T-helper 1 cell treated with Interleukin-12 subunit alpha and Interleukin-12 subunit beta and Interleukin-4 antibody, amounts not matched to agents 30 μg/mL and 1 μg/mL, for 36 hours (primary cell): ENCODE data around the gene SLC38A1.

ENCODE experiments used
- H3K27ac Mint-ChIP-seq: one replicate; pipeline ENCODE4 v1.8.0; 2021; ENCODE audit warnings: mild to moderate bottlenecking, mixed read lengths
- H3K27me3 Mint-ChIP-seq: one replicate; pipeline ENCODE4 v1.8.0; 2021; ENCODE audit warnings: low read depth, mixed read lengths
- H3K36me3 Mint-ChIP-seq: one replicate; pipeline ENCODE4 v1.8.0; 2021; ENCODE audit warnings: low read depth, mixed read lengths
- H3K4me1 Mint-ChIP-seq: one replicate; pipeline ENCODE4 v1.8.0; 2021; ENCODE audit warnings: low read depth, mixed read lengths
- H3K4me3 Mint-ChIP-seq: one replicate; pipeline ENCODE4 v1.8.0; 2021; ENCODE audit warnings: mild to moderate bottlenecking, moderate library complexity, mixed read lengths
- H3K9me3 Mint-ChIP-seq: one replicate; pipeline ENCODE4 v1.8.0; 2021; ENCODE audit warnings: mixed read lengths

Gene SLC38A1

GRCh38 chr12:46187023-46187422 is 81.8 kb downstream of the SLC38A1 start:
- H3K4me3 Mint-ChIP-seq: no peak overlapping the region
- peaks cover 9% of the 10 kb centered on the region for H3K9me3 Mint-ChIP-seq
- no peak overlapping the region for H3K27ac Mint-ChIP-seq
- H3K36me3 Mint-ChIP-seq: peaks cover 56% of the 10 kb centered on the region
- no peaks in the 10 kb centered on the region for H3K27me3 Mint-ChIP-seq
- peaks cover 2% of the 10 kb centered on the region for H3K4me1 Mint-ChIP-seq

- Mint-ChIP-seq H3K27ac (no peak overlapping the region), H3K4me1 (peaks cover 5% of the 10 kb centered on the region), H3K4me3 (no peak overlapping the region), H3K36me3 (peaks cover 55% of the 10 kb centered on the region), H3K9me3 (peaks cover under 1% of the 10 kb centered on the region), H3K27me3 (no peaks in the 10 kb centered on the region)
Measured at GRCh38 chr12:46186088-46186487, 82.8 kb downstream of the SLC38A1 start.

- Mint-ChIP-seq H3K4me1 (peaks cover 5% of the 10 kb centered on the region), H3K27me3 (no peaks in the 10 kb centered on the region), H3K27ac (no peak overlapping the region), H3K36me3 (peaks cover 51% of the 10 kb centered on the region), H3K4me3 (no peak overlapping the region), H3K9me3 (no peaks in the 10 kb centered on the region)
Measured at GRCh38 chr12:46185686-46186085, 83.2 kb downstream of the SLC38A1 start.

GRCh38 chr12:46184798-46185595 is 83.8 kb downstream of the SLC38A1 start:
- H3K27ac Mint-ChIP-seq: no peak overlapping the region
- peaks cover 47% of the 10 kb centered on the region for H3K36me3 Mint-ChIP-seq
- H3K4me1 Mint-ChIP-seq: peaks cover 8% of the 10 kb centered on the region
- no peaks in the 10 kb centered on the region for H3K27me3 Mint-ChIP-seq
- no peaks in the 10 kb centered on the region for H3K9me3 Mint-ChIP-seq
- no peak overlapping the region for H3K4me3 Mint-ChIP-seq

- Mint-ChIP-seq H3K4me3 (no peak overlapping the region), H3K36me3 (peaks cover 32% of the 10 kb centered on the region), H3K27me3 (no peaks in the 10 kb centered on the region), H3K27ac (no peak overlapping the region), H3K4me1 (peaks cover 17% of the 10 kb centered on the region), H3K9me3 (no peaks in the 10 kb centered on the region)
Measured at GRCh38 chr12:46183112-46183511, 85.7 kb downstream of the SLC38A1 start.

GRCh38 chr12:46181465-46181864 is 87.4 kb downstream of the SLC38A1 start:
- Mint-ChIP-seq H3K36me3 (peaks cover 28% of the 10 kb centered on the region), H3K4me1 (peaks cover 28% of the 10 kb centered on the region), H3K27me3 (no peaks in the 10 kb centered on the region), H3K9me3 (no peaks in the 10 kb centered on the region), H3K4me3 (no peak overlapping the region), H3K27ac (no peak overlapping the region)

- Mint-ChIP-seq H3K4me1 (peaks cover 28% of the 10 kb centered on the region), H3K4me3 (no peak overlapping the region), H3K27ac (no peak overlapping the region), H3K9me3 (no peaks in the 10 kb centered on the region), H3K27me3 (no peaks in the 10 kb centered on the region), H3K36me3 (peaks cover 25% of the 10 kb centered on the region)
Measured at GRCh38 chr12:46179693-46180452, 89.0 kb downstream of the SLC38A1 start.

GRCh38 chr12:46177837-46178608 is 90.8 kb downstream of the SLC38A1 start:
- Mint-ChIP-seq H3K4me3 (peak overlapping the region; percentile 41), H3K4me1 (peaks cover 36% of the 10 kb centered on the region), H3K9me3 (no peaks in the 10 kb centered on the region), H3K36me3 (peaks cover 17% of the 10 kb centered on the region), H3K27me3 (no peaks in the 10 kb centered on the region), H3K27ac (peak overlapping the region; percentile 77)

- H3K27ac Mint-ChIP-seq: no peak overlapping the region
- H3K36me3 Mint-ChIP-seq: peaks cover 15% of the 10 kb centered on the region
- H3K27me3 Mint-ChIP-seq: no peaks in the 10 kb centered on the region
- peaks cover 36% of the 10 kb centered on the region for H3K4me1 Mint-ChIP-seq
- H3K9me3 Mint-ChIP-seq: no peaks in the 10 kb centered on the region
- H3K4me3 Mint-ChIP-seq: no peak overlapping the region
Measured at GRCh38 chr12:46177025-46177424, 91.8 kb downstream of the SLC38A1 start.

GRCh38 chr12:46174919-46175318 is 93.9 kb downstream of the SLC38A1 start:
- Mint-ChIP-seq H3K4me1 (peaks cover 30% of the 10 kb centered on the region), H3K9me3 (no peaks in the 10 kb centered on the region), H3K36me3 (peaks cover 4% of the 10 kb centered on the region), H3K4me3 (no peak overlapping the region), H3K27me3 (no peaks in the 10 kb centered on the region), H3K27ac (no peak overlapping the region)

GRCh38 chr12:46174061-46174662 is 94.7 kb downstream of the SLC38A1 start:
- Mint-ChIP-seq H3K9me3 (no peaks in the 10 kb centered on the region), H3K4me1 (peaks cover 26% of the 10 kb centered on the region), H3K27me3 (no peaks in the 10 kb centered on the region), H3K36me3 (peaks cover 4% of the 10 kb centered on the region), H3K4me3 (no peak overlapping the region), H3K27ac (no peak overlapping the region)

- no peaks in the 10 kb centered on the region for H3K9me3 Mint-ChIP-seq
- H3K27ac Mint-ChIP-seq: no peak overlapping the region
- no peak overlapping the region for H3K4me3 Mint-ChIP-seq
- no peaks in the 10 kb centered on the region for H3K27me3 Mint-ChIP-seq
- H3K4me1 Mint-ChIP-seq: no peaks in the 10 kb centered on the region
- peaks cover 2% of the 10 kb centered on the region for H3K36me3 Mint-ChIP-seq
Measured at GRCh38 chr12:46168426-46168825, 100.4 kb downstream of the SLC38A1 start.

GRCh38 chr12:46167412-46167811 is 101.4 kb downstream of the SLC38A1 start:
- Mint-ChIP-seq H3K36me3 (peaks cover 2% of the 10 kb centered on the region), H3K9me3 (peaks cover 4% of the 10 kb centered on the region), H3K4me1 (no peaks in the 10 kb centered on the region), H3K27ac (no peak overlapping the region), H3K4me3 (no peak overlapping the region), H3K27me3 (no peaks in the 10 kb centered on the region)

- Mint-ChIP-seq H3K27ac (no peak overlapping the region), H3K36me3 (peaks cover 2% of the 10 kb centered on the region), H3K4me3 (no peak overlapping the region), H3K9me3 (peaks cover 4% of the 10 kb centered on the region), H3K27me3 (no peaks in the 10 kb centered on the region), H3K4me1 (no peaks in the 10 kb centered on the region)
Measured at GRCh38 chr12:46165191-46165590, 103.7 kb downstream of the SLC38A1 start.
